NCI-H2196 treated with DMSO at 0.1 percent for 48 hours (cell line): ENCODE results near the gene GART.
"Not testable (repeated sequence)": the region's sequence is repeated elsewhere in the genome, so short reads cannot be mapped to it uniquely, and the experiment has no call there.

Experiments used
- DNase-seq: peaks from one replicate; lab custom pipeline; 2025; ENCODE audit not compliant: unreplicated experiment; lab: John Stamatoyannopoulos, UW

The GART gene

GRCh38 chr21:33518899-33519298, 23.0 kb downstream of the GART start:
- DNase-seq = no peak

GRCh38 chr21:33514229-33514628, 27.7 kb downstream of the GART start:
- DNase-seq = no peak

- DNase-seq = no peak
Measured at GRCh38 chr21:33512481-33512880, 29.4 kb downstream of the GART start.

- no peak for DNase-seq
Measured at GRCh38 chr21:33511639-33512038, 30.3 kb downstream of the GART start.

DNA sequence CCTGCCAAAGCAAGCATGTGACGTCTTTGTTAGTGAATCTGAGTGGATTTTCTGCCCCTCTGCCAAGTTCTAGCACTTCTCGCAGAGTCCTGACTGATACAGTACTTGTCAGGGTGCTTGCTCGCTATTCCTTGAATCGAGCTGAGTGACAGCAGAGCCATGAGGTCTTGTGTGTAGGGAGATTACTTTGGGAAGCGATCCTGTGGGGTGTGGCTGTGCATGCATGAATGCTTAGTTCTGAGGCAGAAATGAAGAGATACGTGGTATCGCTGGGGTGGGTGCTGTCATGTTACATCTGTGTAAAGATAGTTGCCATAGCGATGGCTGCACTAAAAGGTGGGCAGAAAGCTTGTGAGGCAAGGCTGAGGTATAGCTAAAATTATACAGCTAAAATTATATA, 31.1 kb downstream of the GART start:
- no peak for DNase-seq

DNA sequence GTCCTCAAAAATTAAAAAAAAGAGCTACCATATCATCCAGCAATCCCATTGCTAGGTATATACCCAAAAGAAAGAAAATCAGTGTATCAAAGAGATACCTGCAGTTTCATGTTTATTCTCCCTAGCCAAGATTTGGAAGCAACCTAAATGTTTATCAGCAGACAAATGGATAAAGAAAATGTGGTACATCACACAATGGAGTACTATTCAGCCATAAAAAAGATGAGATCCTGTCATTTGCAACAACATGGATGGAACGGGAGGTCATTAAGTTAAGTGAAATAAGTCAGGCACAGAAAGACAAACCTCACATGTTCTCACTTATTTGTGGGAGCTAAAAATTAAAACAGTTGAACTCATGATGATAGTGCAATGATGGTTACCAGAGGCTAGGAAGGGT, 34.9 kb downstream of the GART start:
- DNase-seq = not testable (repeated sequence)

DNA sequence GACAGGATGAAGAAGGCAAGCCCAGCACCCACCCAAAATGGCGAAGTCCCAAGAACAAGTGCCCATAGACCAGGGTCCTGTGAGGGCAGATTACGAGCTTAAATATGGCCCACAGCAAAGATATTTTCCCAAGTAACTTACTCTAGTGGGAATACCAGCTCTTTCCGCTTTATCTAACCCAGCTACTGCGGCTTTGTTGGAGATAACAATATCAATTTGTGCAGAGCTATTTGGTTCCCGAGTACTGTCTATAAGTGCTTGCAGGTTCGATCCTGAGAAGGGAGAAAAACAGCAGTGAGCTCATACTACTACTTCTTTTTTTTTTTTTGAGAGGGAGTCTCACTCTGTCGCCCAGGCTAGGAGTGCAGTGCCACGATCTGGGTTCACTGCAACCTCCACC, 36.1 kb downstream of the GART start:
- no peak for DNase-seq

GRCh38 chr21:33496345-33496744, 45.6 kb downstream of the GART start:
- no peak for DNase-seq

- DNase-seq = no peak
Measured at GRCh38 chr21:33495743-33496142, 46.2 kb downstream of the GART start.

DNA sequence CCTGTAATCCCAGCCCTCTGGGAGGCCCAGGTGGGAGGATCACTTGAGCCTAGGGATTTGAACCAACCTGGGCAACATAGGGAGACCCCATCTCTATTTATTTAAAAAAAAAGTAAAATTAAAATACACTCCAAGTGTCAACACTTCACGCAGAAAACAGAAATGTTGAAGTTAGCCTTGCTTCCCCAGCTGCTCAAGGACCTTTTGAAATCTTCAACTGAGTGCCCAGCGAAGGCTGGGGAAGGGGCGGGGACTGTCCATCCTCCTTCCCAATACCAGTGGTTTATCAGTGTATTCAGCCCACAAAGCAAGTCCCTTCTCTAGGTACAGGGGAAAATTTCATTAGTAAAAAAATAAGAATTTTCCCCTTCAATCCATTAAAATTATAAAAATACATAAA, 48.2 kb downstream of the GART start:
- no peak for DNase-seq

GRCh38 chr21:33492571-33492970, 49.3 kb downstream of the GART start:
- DNase-seq = no peak

- peak; percentile 89 for DNase-seq
Measured at GRCh38 chr21:33491373-33492102, 50.4 kb downstream of the GART start, which contains the start of gene DNAJC28. Gene DNAJC28 (minus strand): TSS chr21:33491716. CDS start chr21:33489393, 2,323 bp downstream.

GRCh38 chr21:33490991-33491372, 50.9 kb downstream of the GART start:
- no peak for DNase-seq

DNA sequence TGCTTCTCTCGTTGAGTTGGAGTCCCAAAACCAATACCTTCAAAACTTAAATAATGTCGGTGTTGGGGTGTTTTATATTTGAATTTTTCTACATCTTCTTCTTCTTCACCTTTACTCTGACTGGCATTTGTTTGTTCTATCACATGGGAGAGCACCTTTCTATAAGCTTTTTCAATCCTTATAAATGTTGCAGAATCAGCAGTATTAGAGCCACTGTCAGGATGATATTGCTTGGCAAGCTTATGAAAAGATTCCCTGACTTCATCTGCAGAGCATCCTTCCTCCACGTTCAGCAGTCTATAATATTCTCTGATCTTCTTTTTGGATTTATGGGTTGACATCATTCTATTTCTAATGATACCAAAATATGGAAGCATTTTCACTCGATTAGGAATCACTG, 53.0 kb downstream of the GART start:
- DNase-seq = no peak

GRCh38 chr21:33487996-33488395, 53.9 kb downstream of the GART start:
- DNase-seq = no peak

GRCh38 chr21:33481314-33481943, 60.5 kb downstream of the GART start:
- no peak for DNase-seq

GRCh38 chr21:33480481-33481103, 61.3 kb downstream of the GART start:
- DNase-seq = no peak

- DNase-seq = peak; percentile 86
Measured at GRCh38 chr21:33479679-33480480, 62.0 kb downstream of the GART start, which contains the start of gene TMEM50B. Gene TMEM50B (minus strand): TSS chr21:33479974. CDS start chr21:33468885, 11,089 bp downstream.

DNA sequence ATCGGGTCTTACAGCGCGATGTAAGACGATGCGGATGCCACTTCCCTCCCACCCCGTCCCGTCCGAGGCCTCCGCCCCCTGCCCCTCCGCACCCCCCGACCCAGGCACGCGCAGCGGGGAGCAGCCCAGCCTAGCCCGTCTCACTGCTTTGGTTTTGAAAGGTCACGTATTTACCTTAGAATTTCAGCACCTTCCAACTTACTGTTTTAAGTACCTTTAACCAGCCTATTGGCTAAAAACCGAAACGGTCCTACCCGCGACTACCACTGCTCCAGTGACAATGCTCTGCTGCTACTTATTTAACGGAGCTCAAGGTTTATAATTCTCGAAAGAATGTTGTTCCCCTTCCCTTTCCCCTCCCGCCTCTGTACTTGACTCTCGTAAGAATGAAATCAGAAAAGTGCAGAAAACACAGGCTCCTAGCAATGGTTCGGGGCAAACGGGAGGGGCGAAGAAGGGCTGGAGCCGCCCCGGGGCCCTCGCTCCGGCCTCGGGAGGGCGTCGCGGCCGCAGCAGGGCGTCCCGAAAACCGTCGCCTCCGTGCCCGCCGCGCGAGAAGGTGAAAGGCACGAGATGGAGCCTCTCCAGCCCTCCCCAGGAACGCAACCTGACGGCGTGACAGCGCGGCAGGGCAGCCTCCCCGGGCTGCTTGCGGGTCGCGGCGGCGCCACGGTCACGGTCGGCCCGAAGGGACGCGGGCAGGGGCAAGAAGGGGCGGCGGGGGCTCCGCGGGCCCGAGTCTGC, 62.8 kb downstream of the GART start:
- no peak for DNase-seq

DNA sequence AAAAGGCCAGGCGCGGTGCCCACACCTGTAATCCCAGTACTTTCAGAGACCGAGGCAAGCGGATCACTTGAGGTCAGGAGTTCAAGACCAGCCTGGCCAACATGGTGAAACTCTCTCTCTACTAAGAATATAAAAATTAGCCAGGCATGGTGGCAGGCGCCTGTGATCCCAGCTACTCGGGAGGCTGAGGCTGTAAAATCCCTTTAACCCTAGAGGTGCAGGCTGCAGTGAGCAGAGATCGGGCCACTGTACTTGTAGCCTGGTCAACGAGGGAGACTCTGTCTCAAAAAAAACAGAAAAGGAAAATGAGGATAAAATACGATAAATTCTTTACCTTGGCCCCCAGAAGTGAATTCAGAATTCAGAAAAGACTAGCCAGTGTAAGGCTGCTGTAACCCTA, 63.7 kb downstream of the GART start:
- DNase-seq = no peak

- DNase-seq = no peak
Measured at GRCh38 chr21:33477066-33477465, 64.9 kb downstream of the GART start.
